ENCODE measurements around the gene PDP2.

PDP2 gene

DNA sequence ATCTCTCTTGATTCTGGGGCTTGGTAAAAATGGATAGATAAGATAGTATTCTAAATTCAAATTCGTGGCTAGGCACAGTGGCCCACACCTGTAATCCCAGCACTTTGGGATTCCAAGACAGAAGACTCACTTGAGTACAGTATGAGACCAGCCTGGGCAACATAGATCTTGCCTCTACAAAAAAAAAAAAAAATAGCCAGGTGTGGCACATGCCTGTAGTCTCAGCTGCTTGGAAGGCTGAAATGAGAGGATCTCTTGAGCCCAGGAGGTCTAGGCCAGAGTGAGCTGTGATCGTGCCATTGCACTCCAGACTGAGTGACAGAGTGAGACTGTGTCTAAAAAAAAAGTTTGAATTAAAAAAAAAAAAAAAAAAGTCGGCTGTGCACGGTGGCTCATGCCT, 9.3 kb downstream of the PDP2 start:
- Histone ChIP-seq H3K9me3 (ENCODE audit: insufficient read depth, low read depth, low read length) (no peaks in the 10 kb centered on the region), H3K4me1 (ENCODE audit: insufficient read depth, low read length, poor library complexity, severe bottlenecking) (peaks cover 31% of the 10 kb centered on the region), H3K4me2 (ENCODE audit: low read depth, low read length, poor library complexity, severe bottlenecking) (no peak overlapping the region), H4K20me1 (ENCODE audit: insufficient read depth, low read length, poor library complexity, severe bottlenecking) (peaks cover 18% of the 10 kb centered on the region), H3K79me2 (ENCODE audit: insufficient read depth, low read length) (peaks cover 36% of the 10 kb centered on the region), H2AFZ (ENCODE audit: low read length) (no peak overlapping the region), H3K36me3 (ENCODE audit: insufficient read depth, low read length) (peaks cover 15% of the 10 kb centered on the region; the same call in 1 of the 2 replicates), H3K27me3 (ENCODE audit: insufficient read depth, low read length, poor library complexity, severe bottlenecking) (no peaks in the 10 kb centered on the region), H3F3A (ENCODE audit: low read depth) (no peaks in the 10 kb centered on the region), H3K9me2 (replicated peaks; ENCODE audit: low read depth, low read length) (no peaks in the 10 kb centered on the region), H3K9ac (ENCODE audit: low read depth, low read length, poor library complexity, severe bottlenecking) (no peak overlapping the region), H3K4me3 (ENCODE audit: low read length, poor library complexity, severe bottlenecking) (no peak overlapping the region)
- TF ChIP-seq EZH2phosphoT487 (IDR thresholded peaks at IDR 0.05; ENCODE audit: borderline replicate concordance) (no peak), CTCF (conservative IDR thresholded peaks at IDR 0.05; ENCODE audit: low read length) (no peak)

DNA sequence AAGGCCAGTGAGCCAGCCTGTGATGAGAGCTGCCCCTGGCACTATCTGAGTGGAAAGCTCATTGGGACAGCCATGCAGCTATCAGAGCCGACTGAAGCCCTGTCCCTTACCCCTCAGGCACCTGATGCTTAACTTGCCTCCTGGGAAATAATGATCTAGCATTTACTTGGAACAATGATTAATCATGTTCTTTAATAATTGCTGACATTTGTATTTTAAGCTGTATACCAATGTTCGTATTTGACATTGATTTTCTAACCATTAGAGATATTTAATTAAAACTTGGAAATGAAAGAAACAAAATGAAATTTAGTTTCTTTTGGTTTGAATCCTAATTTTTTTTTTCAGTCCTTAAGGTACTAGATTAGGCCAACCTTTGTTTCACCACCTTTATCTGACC, 10.5 kb downstream of the PDP2 start:
- H3K4me3 ChIP-seq (ENCODE audit: low read length, poor library complexity, severe bottlenecking): no peak overlapping the region
- no peaks in the 10 kb centered on the region for H3F3A ChIP-seq (ENCODE audit: low read depth)
- H3K4me2 ChIP-seq (ENCODE audit: low read depth, low read length, poor library complexity, severe bottlenecking): no peak overlapping the region
- no peaks in the 10 kb centered on the region for H3K27me3 ChIP-seq (ENCODE audit: insufficient read depth, low read length, poor library complexity, severe bottlenecking)
- H3K9ac ChIP-seq (ENCODE audit: low read depth, low read length, poor library complexity, severe bottlenecking): no peak overlapping the region
- no peak for TF ChIP-seq EZH2phosphoT487 (IDR thresholded peaks at IDR 0.05; ENCODE audit: borderline replicate concordance)
- TF ChIP-seq CTCF (conservative IDR thresholded peaks at IDR 0.05; ENCODE audit: low read length): no peak
- peaks cover 19% of the 10 kb centered on the region for H3K4me1 ChIP-seq (ENCODE audit: insufficient read depth, low read length, poor library complexity, severe bottlenecking)
- H3K9me2 ChIP-seq (replicated peaks; ENCODE audit: low read depth, low read length): no peaks in the 10 kb centered on the region
- H3K36me3 ChIP-seq (ENCODE audit: insufficient read depth, low read length): peaks cover 4% of the 10 kb centered on the region; the same call in 1 of the 2 replicates
- H3K79me2 ChIP-seq (ENCODE audit: insufficient read depth, low read length): peaks cover 24% of the 10 kb centered on the region
- H3K9me3 ChIP-seq (ENCODE audit: insufficient read depth, low read depth, low read length): no peaks in the 10 kb centered on the region
- H2AFZ ChIP-seq (ENCODE audit: low read length): no peak overlapping the region
- peaks cover 6% of the 10 kb centered on the region for H4K20me1 ChIP-seq (ENCODE audit: insufficient read depth, low read length, poor library complexity, severe bottlenecking)

- Histone ChIP-seq H3K79me2 (ENCODE audit: insufficient read depth, low read length) (peaks cover 18% of the 10 kb centered on the region), H3K9me2 (replicated peaks; ENCODE audit: low read depth, low read length) (no peaks in the 10 kb centered on the region), H3K9ac (ENCODE audit: low read depth, low read length, poor library complexity, severe bottlenecking) (no peak overlapping the region), H3K4me2 (ENCODE audit: low read depth, low read length, poor library complexity, severe bottlenecking) (no peak overlapping the region), H3K4me1 (ENCODE audit: insufficient read depth, low read length, poor library complexity, severe bottlenecking) (peaks cover 15% of the 10 kb centered on the region), H3F3A (ENCODE audit: low read depth) (no peaks in the 10 kb centered on the region), H2AFZ (ENCODE audit: low read length) (no peak overlapping the region), H3K9me3 (ENCODE audit: insufficient read depth, low read depth, low read length) (no peaks in the 10 kb centered on the region), H3K4me3 (ENCODE audit: low read length, poor library complexity, severe bottlenecking) (no peak overlapping the region), H4K20me1 (ENCODE audit: insufficient read depth, low read length, poor library complexity, severe bottlenecking) (peaks cover under 1% of the 10 kb centered on the region), H3K36me3 (ENCODE audit: insufficient read depth, low read length) (peaks cover 2% of the 10 kb centered on the region; the same call in 1 of the 2 replicates), H3K27me3 (ENCODE audit: insufficient read depth, low read length, poor library complexity, severe bottlenecking) (no peaks in the 10 kb centered on the region)
- TF ChIP-seq CTCF (conservative IDR thresholded peaks at IDR 0.05; ENCODE audit: low read length): no peak
- TF ChIP-seq EZH2phosphoT487 (IDR thresholded peaks at IDR 0.05; ENCODE audit: borderline replicate concordance): no peak
These were observed 11.0 kb downstream of the PDP2 start for GRCh38 chr16:66891360-66891759.

All from Loucy (cell line).